K562 (cell line): ENCODE results near the gene HYOU1.
"Not testable (repeated sequence)": the region's sequence is repeated elsewhere in the genome, so short reads cannot be mapped to it uniquely, and the experiment has no call there.

Source experiments
- CTCF ChIP-seq, 3 experiments: IDR thresholded peaks in 2 of 3; conservative IDR thresholded peaks in 1 of 3; 2 replicates each; pipeline ENCODE4 v1.5.1; 2011 to 2012; ENCODE audit warnings: low read length in 3 of 3, mild to moderate bottlenecking in 3 of 3, control low read depth in 2 of 3, improper control_type of control experiment in 1 of 3, inconsistent platforms in 1 of 3, low read depth in 1 of 3, mixed read lengths in 1 of 3, moderate library complexity in 1 of 3; ENCODE audit not compliant: insufficient read depth in 2 of 3
- KDM1A ChIP-seq, 2 experiments: fragments of 450-650 bp; IDR thresholded peaks; 2 replicates each; pipeline ENCODE4 v1.6.1; 2016; ENCODE audit warnings: mild to moderate bottlenecking in 2 of 2
- KLF13 ChIP-seq: fragments of 450-650 bp; IDR thresholded peaks from 2 replicates; pipeline ENCODE4 v1.6.1; 2016; ENCODE audit warnings: missing genetic modification characterization, low read depth, mild to moderate bottlenecking, missing compliant biosample characterization, moderate library complexity, borderline replicate concordance
- NFIX ChIP-seq: fragments of 250-450 bp; sonication (Bioruptor Pico); IDR thresholded peaks from 2 replicates; pipeline ENCODE4 v1.4.0; 2020; ENCODE audit warnings: low read depth, mild to moderate bottlenecking, moderate library complexity
- POLR2AphosphoS2 ChIP-seq: IDR thresholded peaks from 2 replicates; pipeline ENCODE4 v1.6.1; 2012; ENCODE audit warnings: low read length, improper control_type of control experiment
- RCOR1 ChIP-seq, 2 experiments: IDR thresholded peaks; 2 replicates each; pipeline ENCODE4 v1.6.1; 2012; ENCODE audit warnings: low read depth in 2 of 2, low read length in 2 of 2, borderline replicate concordance in 1 of 2, improper control_type of control experiment in 1 of 2
- TRIM28 ChIP-seq: fragments of 450-650 bp; IDR thresholded peaks from 2 replicates; pipeline ENCODE4 v1.6.1; 2017
- ZNF274 ChIP-seq: IDR thresholded peaks from 2 replicates; pipeline ENCODE4 v1.6.1; 2011; ENCODE audit warnings: low read depth, mild to moderate bottlenecking, low read length, moderate library complexity, borderline replicate concordance
- TF ChIP-seq, protein P1 (sequence below): fragments of 450-650 bp; formaldehyde crosslinking; IDR thresholded peaks from 2 replicates; pipeline ENCODE4 v1.4.0; 2022; ENCODE audit warnings: missing genetic modification characterization

GRCh38 chr11:119039471-119039870 lies 17.5 kb downstream of the HYOU1 start:
- TF ChIP-seq CTCF (IDR thresholded peaks at IDR 0.05 in 2 of 3, conservative IDR thresholded peaks at IDR 0.05 in 1 of 3; ENCODE audit: insufficient read depth in 2 of 3, low read depth in 1 of 3, low read length in 3 of 3); TRIM28; KLF13 (tag); NFIX; ZNF274; RCOR1 (IDR thresholded peaks at IDR 0.05; ENCODE audit: borderline replicate concordance in 1 of 2, low read depth in 2 of 2, low read length in 2 of 2); KDM1A (IDR thresholded peaks at IDR 0.05); POLR2AphosphoS2: not testable (repeated sequence)
- TF ChIP-seq, protein P1, sequence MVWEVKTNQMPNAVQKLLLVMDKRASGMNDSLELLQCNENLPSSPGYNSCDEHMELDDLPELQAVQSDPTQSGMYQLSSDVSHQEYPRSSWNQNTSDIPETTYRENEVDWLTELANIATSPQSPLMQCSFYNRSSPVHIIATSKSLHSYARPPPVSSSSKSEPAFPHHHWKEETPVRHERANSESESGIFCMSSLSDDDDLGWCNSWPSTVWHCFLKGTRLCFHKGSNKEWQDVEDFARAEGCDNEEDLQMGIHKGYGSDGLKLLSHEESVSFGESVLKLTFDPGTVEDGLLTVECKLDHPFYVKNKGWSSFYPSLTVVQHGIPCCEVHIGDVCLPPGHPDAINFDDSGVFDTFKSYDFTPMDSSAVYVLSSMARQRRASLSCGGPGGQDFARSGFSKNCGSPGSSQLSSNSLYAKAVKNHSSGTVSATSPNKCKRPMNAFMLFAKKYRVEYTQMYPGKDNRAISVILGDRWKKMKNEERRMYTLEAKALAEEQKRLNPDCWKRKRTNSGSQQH (CRISPR knock-in tag): not testable (repeated sequence)
